CD4-positive, alpha-beta T cell treated with Interleukin-6 at 100 ng/mL for 8 hours (primary cell): ENCODE results near the gene GPC3.
"Not testable (repeated sequence)": the region's sequence is repeated elsewhere in the genome, so short reads cannot be mapped to it uniquely, and the experiment has no call there.

Experiments
- DNase-seq: peaks from one replicate; pipeline ENCODE4 v3.0.0-alpha.2; 2020; ENCODE audit warnings: mixed read lengths, low spot score

Gene GPC3

GRCh38 chrX:133995759-133996158 lies 10.4 kb upstream of the GPC3 start:
- no peak for DNase-seq

GRCh38 chrX:133994576-133994975 lies 9.2 kb upstream of the GPC3 start:
- DNase-seq = no peak

GRCh38 chrX:133992882-133993281 lies 7.5 kb upstream of the GPC3 start:
- no peak for DNase-seq

DNA sequence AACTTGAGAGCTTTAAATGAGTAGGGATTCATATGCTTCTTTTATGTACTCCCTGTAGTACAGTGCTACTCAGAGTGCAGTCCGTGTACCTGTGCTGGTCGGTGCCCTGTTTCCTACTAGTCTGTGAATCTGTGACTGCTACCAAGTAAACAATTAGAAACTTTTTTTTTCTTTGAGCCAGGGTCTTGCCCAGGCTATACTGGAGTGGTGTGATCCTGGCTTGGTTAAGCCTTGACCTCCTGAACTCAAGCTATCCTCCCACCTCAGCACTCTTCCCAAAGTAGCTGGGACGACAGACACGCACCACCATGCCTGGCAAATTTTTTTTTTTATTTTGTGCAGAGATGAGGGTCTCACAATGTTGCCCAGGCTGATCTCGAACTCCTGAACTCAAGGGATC lies 6.4 kb upstream of the GPC3 start:
- no peak for DNase-seq

DNA sequence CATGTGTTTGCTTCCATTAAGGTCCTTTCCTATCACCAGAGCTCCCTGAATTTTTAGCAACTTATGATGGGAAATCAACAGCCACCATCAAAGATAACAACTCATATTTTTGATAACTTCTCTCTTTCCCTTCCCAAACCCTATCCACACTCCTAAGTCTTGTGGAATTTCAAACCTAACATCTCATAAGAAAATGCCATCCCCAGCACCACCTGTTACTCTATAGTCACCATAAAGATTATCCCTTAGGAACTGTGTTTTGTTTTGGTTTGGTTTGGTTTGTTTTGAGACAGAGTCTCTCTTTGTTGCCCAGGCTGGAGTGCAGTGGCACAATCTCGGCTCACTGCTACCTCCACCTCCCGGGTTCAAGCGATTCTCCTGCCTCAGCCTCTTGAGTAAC lies 5.7 kb upstream of the GPC3 start:
- DNase-seq = not testable (repeated sequence)

DNA sequence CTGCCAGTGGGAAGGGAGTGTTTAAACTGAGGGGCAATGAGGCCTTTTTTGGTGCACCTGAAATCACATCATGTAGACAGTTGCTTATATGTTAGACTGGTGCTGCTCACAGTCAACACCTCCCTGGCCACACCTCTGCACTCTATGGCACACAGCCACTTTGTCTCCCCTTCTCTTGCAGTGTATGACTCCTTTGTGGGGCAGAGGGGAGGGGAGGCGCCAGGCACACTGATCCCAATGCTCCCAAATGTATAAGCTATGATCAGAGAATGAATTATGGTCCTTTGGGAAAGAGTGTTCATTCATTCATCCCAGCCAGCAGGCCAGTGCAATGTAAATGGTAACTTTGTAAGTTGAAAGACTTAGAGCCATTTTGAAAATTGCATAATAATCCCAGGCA lies 4.6 kb upstream of the GPC3 start:
- no peak for DNase-seq

DNA sequence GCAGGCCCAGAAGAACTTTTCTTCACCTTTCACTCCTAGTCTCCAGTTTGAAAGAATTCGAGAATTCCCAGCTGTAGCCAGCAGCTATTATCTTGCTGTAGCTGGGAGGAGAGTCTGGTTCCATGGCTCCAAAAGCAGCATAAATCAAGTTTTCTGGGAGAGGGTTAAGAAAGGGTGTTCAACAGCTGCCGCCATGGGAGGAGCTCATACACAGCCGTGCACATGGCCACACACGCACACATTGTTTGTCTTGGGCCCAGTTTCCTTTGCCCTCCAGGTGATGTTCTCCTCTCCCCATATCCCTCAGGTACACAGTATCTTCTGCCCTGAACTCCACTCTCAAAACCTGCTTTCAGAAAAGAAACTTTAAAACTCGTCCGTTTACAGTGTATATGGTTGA lies 4.1 kb upstream of the GPC3 start:
- DNase-seq = no peak

DNA sequence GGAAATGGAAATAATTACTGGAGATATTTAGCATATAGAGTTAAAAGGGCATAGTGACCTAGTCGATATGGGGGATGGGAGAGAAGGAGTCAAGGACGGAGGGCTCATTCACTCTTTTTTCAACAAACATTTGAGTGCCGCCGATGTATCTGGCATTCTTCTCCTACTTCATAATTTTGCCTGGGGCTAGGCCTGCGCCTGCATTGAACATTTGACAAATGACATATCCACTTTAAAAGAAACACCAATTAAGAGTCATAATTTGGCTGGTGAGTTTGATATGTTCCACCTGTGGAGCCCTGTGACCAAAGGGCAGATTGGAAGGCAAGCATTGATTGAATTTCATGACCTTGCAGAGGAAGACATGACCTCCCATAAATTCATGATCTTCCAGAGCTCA lies 2.6 kb upstream of the GPC3 start:
- no peak for DNase-seq

GRCh38 chrX:133987188-133987587 lies 1.8 kb upstream of the GPC3 start:
- DNase-seq = no peak

DNA sequence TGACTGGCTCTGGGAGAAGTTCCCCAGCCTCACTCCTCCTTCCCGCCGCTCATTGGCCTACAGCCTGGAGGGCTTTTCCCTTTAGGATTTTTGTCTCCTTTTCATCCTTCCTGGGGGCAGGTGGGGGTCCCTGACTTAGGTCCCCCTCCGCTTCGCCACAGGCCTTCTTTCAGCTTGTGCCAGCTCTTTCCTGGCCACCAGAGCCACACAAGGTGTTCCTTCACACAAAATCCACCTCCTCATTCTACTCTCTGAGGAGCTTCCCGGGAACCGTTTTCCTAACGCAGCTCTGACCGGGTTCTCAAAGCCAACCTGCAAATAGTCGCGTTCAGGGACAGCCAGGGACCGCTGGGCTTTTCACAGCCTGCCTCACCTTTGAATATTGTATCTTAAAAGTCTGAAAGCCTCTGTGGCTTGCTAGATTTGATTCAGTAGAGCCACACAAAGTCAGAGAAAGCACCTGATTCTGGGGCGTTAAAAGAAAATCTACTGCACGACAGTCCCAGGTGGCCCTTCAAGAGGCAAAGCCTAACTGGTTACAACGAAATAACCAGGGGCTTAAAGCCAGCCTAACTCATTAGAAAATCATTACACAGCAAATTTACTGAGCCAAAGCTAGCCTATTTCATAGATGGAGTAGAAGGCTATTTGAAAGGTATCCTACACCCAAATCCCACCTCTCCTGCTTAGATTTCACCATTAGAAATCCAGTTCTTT lies 731 bp upstream of the GPC3 start:
- no peak for DNase-seq

DNA sequence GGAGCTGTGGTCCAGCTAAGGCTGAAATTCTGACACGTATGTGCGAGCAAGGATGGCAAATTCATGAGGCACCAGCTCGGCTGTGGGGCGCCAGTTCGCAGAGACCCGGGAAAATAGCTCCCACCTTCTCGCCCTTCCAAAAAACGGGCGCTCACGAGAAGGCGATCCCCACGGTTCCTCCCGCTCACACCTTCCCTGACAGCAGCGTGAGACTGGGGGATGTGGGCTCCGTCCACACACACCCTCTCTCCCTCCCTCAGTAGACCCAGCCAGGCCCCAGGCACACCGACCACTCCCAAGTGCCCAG lies 584 bp downstream of the GPC3 start:
- DNase-seq = no peak

GRCh38 chrX:133983974-133984845 lies 1.2 kb downstream of the GPC3 start:
- DNase-seq = no peak

DNA sequence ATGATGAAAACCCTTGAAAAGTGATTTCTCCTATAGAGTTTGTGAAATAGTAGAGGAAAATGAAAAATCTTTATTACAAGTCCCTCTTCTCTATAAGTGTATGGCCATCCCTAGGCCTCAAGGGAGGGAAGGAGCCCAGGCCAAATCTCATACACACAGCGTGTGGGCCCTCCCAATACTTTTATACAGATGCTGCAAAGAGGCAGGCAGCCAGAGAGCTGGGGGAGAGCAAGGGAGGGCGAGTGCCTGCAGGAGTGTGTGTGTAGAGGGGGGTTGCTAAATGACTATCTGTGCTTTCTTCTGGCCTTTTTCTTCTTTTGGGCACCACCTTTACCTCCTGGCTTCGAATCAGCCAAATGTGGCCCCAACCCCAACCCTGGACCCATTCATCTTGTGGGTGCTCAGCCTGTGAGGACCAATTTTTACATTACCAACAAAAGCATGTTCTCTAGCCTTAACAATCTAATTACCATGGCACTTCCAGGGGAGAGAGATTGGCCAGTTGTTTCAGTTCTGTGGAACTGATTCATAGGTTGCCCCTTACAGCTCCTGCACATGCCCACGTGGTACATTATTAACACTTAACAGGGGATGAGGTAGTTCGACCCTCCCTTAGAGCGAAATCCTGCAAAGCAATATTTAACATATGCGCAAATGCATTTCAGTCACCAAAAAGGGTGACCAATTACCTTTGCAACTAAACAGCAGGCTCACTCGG lies 2.0 kb downstream of the GPC3 start:
- DNase-seq = no peak

DNA sequence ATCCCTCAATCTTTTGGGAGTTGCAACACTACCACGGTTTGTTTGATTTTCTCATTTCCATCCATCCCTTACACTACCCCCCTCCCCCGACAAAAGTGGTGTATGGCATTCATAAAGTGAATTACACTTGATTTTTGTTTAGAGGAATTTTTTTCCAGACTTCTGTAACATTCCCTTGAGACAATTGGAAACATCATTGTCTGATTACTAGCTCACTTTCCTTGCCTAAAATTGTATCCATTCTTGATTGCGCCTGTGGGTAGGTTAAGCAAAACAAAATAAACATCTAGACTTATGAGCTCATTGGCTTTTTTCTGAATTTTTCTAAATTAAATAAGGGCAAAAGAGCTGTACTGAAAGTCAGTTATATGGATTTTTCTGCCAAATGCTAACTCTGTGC lies 3.5 kb downstream of the GPC3 start:
- no peak for DNase-seq

DNA sequence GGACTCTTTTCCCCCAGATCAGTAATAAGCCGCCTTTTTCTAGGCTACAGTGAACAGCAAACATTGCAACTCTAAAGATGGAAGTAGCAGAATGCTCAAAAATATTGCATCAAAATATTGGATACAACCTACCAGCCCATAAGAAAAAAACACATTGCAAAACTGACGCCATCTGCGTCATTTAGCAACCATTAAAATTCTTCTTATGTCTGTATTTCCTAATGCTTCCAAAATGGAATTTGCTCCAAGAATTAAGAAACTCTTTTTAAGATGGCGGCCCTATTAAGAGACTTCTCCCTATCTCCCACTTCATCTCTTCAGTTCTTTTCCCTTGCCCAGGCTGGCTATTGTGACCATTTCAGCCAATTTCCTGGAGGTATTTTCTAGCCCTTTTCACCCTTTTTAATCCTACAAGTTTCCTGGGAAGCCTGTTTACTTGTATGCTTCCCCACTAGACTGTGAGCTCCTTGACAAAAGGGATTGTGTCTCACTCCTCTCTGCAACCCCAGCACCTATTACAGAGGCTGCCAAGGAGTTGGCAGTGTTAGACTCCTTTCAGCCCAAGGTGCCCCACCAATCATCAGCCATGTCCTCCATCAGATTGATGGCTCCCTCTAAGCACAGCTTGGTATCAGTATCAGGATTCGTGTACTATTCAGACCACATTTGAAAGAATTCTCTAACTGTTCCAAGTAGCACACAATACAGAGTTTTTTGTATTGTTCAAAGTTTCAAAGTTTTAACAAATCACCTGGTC lies 4.4 kb downstream of the GPC3 start:
- no peak for DNase-seq

DNA sequence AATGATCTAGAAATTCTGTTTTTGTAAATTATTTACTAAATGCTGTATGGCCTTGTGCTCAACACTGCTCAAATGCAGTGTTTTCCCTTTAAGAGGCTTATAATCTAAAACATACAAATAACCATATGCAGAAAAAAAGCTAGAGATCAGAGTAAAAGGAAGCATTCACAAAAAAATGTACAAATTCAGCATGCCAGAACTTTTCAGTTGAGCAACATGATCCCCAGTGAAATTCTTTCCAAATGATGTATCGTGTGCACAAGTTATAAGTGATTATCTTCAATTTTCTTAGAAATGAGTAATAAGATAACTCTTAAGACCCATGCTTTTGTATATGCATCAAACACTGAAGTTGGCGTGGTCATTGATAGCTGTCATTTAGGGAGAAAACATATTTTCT lies 5.0 kb downstream of the GPC3 start:
- DNase-seq = no peak

GRCh38 chrX:133979641-133980230 lies 5.7 kb downstream of the GPC3 start:
- DNase-seq = no peak

DNA sequence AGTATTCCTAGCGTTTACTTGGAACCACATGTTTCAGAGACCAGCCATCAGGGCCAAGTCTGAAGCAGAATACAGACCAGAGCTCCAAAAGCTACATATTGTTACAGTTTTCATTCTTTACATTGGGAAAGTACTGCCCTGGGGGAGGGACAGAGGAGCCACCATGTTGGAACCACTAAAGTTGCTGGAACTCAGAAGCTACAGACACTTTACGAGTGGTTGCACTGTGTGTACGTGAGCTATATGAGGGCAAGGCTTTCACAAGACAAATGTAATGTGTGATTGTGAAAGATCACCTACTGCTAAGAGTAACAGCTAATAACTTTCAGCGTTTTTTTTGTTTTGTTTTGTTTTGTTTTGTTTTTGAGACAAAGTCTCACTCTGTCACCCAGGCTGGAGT lies 11.7 kb downstream of the GPC3 start:
- DNase-seq = no peak

DNA sequence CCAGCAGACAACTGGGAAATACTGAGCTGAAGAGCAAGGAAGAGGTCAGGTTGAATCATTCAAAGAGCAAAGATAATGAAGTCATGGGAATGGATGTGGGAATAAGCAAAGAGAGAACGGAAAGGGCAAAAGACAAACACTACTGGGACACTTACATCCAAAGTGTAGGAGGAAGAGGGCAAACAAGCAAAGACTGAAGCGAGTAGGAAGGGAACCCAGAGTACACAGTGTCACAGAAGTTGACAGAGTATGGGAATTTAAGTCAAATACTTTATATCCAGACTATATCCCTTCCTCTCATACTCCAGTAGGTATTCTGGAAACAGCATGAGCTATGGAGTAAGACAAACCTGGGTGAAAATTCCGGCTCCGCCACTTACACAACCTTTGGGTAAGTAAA lies 12.5 kb downstream of the GPC3 start:
- no peak for DNase-seq

DNA sequence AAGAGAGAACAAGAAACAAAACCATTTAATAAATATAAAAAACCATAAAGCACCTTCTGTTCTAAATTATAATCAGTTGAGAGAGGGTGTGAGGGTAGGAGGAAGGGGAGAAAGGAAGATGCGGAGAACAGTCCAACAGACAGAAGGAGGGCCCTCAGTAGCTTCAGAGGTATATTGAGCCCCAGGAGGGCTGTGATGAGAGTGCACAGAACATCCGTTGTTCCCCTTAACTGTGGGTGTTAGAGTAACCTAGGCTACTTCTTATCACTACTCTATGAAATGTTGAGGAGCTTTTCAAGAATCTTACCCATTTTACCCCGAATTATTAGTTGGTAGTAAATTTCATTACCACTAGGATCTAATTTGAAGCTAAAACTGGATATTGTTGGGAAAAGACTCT lies 13.8 kb downstream of the GPC3 start:
- DNase-seq = no peak

DNA sequence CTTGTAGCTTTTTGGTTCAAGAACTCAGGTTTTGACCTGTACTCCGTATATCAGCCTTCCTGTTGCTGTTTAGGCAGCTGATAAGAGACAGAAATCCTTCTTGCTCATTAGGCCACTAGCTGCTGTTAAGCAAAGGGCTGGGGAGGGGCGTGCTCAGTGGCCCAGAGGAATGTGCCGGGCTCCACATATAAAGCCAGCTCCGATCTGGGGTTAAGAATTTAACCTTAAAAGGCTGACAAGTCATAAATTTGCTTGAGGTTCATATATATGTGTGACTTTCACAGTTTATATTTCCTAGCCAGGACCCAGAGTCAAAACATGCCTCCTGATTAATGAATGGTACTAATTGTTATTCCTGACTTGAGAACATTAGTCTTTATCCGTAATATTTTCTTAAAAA lies 15.3 kb downstream of the GPC3 start:
- no peak for DNase-seq

DNA sequence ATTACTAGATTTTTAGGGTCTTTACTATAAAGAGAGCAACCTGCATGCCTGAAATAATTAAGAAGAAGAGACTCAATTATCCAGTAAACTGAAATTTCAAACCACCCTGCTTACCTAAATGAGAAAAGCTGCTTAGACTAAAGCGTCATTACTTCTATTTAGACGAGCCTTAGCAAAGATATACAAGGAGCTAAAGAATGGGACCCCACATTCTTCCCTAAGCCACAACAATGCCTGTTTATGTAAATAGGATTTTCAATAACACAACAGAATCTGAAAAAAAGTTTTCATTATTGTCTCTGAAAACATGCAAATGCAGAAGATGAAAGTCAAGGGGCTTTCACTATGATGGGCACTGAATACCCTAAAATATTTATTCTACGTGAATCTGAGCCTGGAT lies 16.2 kb downstream of the GPC3 start:
- DNase-seq = no peak
